ENCODE measurements around the gene DHFR2. TPM values are rescaled to one million over a fixed set of nuclear protein-coding genes. Genes with fewer than 3 reads are reported as not detected.
"Not testable (repeated sequence)": the region's sequence is repeated elsewhere in the genome, so short reads cannot be mapped to it uniquely, and the experiment has no call there.

The DHFR2 gene
- total RNA-seq, result 1 to 10 TPM; 3.8 to 4.0 TPM
- long read RNA-seq, full-length matches to known transcripts, result 6 of 6 reads
- long read RNA-seq, partial matches to known transcripts, result 0 of 6 reads
- long read RNA-seq, other reads (novel, unspliced or antisense), result 0 of 6 reads

- ATAC-seq, result peak; percentile 96 to 98
- intact Hi-C loops (cut with DNase I), result loop anchor here (2.0 to 10.0 kb wide), 3 partner anchors 58 to 158 kb away; no protein-coding TSS in a partner anchor
- peak; percentile 96 for DNase-seq
Observed at GRCh38 chr3:94062513-94063404, at the start of gene DHFR2, which contains the start of gene NSUN3. Gene DHFR2, minus strand, starts transcription at chr3:94062916. Its CDS starts 1,405 bp downstream, at chr3:94061511. Gene NSUN3, plus strand, starts transcription at chr3:94063061. Its CDS starts 66 bp downstream, at chr3:94063127.

- ATAC-seq, result no peak
- intact Hi-C loops (cut with DNase I), result no loop called here
- no peak for DNase-seq
Observed at GRCh38 chr3:94110854-94111253, 48.1 kb upstream of the DHFR2 start.

DNA sequence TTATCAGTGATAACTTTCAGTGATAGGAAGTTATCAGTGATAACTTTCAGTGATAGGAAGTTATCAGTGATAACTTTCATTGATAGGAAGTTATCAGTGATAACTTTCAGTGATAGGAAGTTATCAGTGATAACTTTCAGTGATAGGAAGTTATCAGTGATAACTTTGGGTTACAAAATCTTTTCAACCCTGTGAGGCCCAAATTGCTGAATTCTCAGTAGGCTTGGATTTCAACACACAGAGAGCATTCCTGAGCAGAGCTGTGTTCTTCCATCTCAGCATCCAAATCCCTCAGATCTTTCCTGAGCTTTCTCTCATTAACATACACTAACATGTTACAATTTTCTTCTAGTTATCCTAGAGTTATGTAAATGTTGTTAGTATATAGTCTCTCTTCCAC lies 47.5 kb upstream of the DHFR2 start:
- ATAC-seq; intact Hi-C loops (cut with DNase I); DNase-seq: not testable (repeated sequence)

- DNase-seq (no peak), ATAC-seq (no peak)
- intact Hi-C loops (cut with DNase I), result no loop called here
Observed at GRCh38 chr3:94106268-94106667, 43.6 kb upstream of the DHFR2 start.

DNA sequence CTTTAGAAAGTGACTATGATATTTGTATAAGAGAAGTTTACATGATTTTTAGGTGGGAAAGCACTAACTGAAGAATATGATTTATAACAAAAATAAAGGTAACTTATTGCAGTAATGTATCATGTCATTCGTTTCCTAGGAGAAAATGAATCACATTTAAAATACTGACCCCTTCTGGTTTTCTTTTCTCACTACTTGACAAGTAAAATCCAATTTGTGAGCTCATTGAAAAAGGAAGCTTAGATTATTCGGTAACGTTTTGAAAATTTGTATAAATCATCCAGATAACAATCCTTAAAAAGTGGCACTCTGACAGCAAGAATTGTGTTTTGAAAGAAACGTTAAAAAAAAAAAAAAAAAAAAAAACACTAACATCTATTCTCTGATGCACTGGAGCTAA lies 39.1 kb upstream of the DHFR2 start:
- intact Hi-C loops (cut with DNase I), result no loop called here
- ATAC-seq, result no peak

GRCh38 chr3:94099311-94099710 lies 36.6 kb upstream of the DHFR2 start:
- intact Hi-C loops (cut with DNase I), result no loop called here
- DNase-seq (no peak), ATAC-seq (no peak)

More for the DNA sequence above, 39.1 kb upstream of the DHFR2 start:
- no peak for DNase-seq

DNA sequence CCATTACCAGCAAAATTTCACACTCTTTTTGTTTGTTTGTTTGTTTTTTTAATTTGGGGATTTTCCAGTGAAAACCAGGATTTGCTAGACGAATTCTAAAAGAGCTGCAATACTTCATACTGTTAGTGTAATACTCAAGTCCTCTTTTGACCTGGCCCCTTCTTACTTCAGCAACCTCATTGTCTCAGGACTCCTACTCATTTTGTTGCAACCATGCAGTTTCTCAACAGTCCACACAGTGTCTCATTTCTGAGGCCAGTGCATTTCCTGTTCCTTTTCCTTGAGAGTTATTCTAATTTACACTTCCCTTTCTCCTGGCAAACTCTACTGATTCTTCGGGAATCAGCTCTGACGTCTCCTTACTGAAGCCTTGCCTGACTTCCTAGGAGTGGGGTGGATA lies 35.7 kb upstream of the DHFR2 start:
- intact Hi-C loops (cut with DNase I), result no loop called here
- ATAC-seq, result peak in 1 of 2 donors; percentile 39
- DNase-seq, result no peak

DNA sequence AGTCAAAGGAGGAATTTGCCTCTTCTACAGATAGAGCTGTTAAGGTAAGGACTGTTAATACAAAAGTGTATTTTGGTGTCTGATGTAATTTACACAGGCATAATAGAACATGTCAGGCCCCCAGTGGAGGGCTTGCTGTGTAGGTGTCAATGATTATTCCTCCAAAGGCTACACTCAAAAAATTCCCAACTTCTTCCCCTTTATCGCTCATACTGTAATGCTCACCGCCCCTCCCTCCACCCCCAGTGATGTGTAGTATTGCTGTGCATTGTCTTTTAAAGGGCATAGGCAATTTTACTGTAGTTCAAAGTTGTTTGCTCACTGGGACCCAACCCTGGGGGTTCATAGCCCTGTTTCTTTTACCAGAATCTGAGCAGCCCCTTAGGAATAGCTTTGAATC lies 32.4 kb upstream of the DHFR2 start:
- intact Hi-C loops (cut with DNase I), result no loop called here

DNA sequence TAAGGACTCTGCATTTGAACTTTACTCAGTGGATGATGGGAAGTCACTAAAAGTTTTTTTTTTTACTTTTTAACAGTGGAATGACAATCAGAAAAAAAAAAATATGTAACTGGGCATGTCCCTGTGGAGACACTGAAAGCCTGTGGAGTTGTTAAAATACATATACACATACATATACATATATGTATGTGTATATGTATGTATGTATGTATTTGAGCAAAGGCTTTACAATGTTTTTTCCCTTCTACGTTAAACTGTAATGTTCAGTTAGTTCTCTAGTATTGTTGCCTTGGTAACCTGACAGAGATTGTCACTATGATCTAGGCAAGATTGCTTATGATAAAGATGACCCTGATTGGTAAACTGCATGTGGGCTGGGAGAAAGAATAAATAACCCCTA lies 30.4 kb upstream of the DHFR2 start:
- no peak for DNase-seq
- ATAC-seq, result no peak
- intact Hi-C loops (cut with DNase I), result no loop called here

More for the DNA sequence above, 32.4 kb upstream of the DHFR2 start:
- no peak for ATAC-seq
- no peak for DNase-seq

- DNase-seq (no peak), ATAC-seq (no peak)
- intact Hi-C loops (cut with DNase I), result no loop called here
Observed at GRCh38 chr3:94092086-94092485, 29.4 kb upstream of the DHFR2 start.

DNA sequence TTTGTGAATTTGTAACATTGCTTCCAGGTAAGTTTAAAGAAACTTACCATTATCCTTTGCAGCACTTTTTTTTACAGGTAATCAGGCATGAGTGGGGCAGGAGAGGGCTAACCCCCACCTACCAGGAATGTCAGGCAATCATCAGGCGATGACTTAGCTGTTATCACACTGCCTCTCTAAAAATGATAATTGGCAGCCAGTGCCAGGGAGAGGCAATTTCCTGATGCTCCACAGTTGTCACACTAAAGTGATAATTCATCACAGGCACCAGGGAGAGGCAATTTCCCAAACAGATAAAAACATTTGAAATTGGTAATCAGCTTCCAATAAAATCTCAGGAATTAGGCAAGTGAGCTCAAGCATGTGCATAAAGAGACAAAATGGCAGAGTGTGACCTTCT lies 26.4 kb upstream of the DHFR2 start:
- intact Hi-C loops (cut with DNase I), result no loop called here
- ATAC-seq, result no peak

DNA sequence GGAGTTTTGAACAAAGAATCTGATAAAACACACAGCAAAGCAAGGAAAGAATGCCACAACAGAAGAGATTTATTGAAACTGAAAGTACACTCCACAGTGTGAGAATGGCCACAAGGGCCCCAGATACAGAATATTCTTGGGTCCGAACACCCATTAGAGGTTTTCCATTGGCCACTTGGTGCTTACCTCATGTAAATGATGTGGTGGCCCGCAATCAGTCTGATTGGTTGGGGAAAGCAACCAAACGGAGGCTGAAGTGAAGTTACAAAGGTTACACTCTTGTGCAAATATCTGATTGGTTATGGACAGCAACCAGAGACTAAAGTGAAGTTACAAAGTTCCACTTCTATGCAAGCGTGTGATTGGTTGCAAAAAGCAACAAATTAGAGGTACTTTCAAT lies 20.5 kb upstream of the DHFR2 start:
- intact Hi-C loops (cut with DNase I), result no loop called here

More for the DNA sequence above, 26.4 kb upstream of the DHFR2 start:
- no peak for DNase-seq

DNA sequence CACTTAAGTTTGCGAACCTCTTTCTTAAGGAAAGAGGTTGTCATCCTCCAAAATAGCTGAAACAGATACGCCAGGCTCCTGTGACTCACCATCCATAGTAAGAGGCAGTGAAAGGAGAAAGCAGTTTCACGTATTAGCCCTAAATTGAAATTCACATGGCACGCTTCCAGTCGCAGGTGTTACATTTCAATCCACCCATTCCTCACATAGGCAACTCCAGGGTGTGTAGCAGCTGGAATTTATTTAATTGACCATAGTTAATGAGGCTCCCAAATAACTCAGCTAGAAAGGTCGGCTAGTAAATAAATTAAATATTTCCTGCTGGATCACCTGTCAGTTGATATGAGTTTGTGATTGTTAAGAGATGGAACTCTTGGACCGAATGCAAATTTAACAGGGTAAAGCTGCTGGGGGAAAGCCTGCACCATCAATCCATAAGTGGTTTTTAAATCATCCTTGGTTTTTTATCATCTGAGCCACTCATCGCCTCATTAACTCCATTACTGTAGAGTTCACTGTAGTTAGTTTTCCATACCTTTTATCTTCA lies 19.7 kb upstream of the DHFR2 start:
- DNase-seq (no peak), ATAC-seq (no peak)
- intact Hi-C loops (cut with DNase I), result no loop called here

More for the DNA sequence above, 20.5 kb upstream of the DHFR2 start:
- ATAC-seq (no peak), DNase-seq (no peak)

- ATAC-seq, result no peak
Observed at GRCh38 chr3:94081884-94082283, 19.2 kb upstream of the DHFR2 start.

DNA sequence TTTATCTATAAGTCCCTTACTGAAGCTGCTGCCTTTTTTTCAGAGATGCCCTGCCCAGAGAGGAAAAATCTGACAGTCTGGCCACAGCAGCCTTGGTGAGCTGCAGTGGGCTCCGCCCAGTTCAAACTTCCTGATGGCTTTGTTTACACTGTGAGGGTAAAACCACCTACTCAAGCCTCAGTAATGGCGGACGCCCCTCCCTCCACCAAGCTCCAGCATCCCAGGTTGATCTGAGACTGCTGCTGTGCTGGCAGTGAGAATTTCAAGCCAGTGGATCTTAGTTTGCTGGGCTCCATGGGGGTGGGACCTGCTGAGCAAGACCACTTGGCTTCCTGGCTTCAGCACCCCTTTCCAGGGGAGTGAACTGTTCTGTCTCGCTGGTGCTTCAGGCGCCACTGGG lies 17.8 kb upstream of the DHFR2 start:
- intact Hi-C loops (cut with DNase I); DNase-seq; ATAC-seq: not testable (repeated sequence)

More at GRCh38 chr3:94081884-94082283, 19.2 kb upstream of the DHFR2 start:
- DNase-seq, result no peak
- intact Hi-C loops (cut with DNase I), result no loop called here

- DNase-seq, result no peak
- intact Hi-C loops (cut with DNase I), result no loop called here
- no peak for ATAC-seq
Observed at GRCh38 chr3:94076055-94076454, 13.3 kb upstream of the DHFR2 start.

- intact Hi-C loops (cut with DNase I), result no loop called here
- DNase-seq (no peak), ATAC-seq (no peak)
Observed at GRCh38 chr3:94071713-94072284, 9.1 kb upstream of the DHFR2 start.

- ATAC-seq, result no peak
- intact Hi-C loops (cut with DNase I), result no loop called here
- no peak for DNase-seq
Observed at GRCh38 chr3:94070341-94070911, 7.7 kb upstream of the DHFR2 start.

DNA sequence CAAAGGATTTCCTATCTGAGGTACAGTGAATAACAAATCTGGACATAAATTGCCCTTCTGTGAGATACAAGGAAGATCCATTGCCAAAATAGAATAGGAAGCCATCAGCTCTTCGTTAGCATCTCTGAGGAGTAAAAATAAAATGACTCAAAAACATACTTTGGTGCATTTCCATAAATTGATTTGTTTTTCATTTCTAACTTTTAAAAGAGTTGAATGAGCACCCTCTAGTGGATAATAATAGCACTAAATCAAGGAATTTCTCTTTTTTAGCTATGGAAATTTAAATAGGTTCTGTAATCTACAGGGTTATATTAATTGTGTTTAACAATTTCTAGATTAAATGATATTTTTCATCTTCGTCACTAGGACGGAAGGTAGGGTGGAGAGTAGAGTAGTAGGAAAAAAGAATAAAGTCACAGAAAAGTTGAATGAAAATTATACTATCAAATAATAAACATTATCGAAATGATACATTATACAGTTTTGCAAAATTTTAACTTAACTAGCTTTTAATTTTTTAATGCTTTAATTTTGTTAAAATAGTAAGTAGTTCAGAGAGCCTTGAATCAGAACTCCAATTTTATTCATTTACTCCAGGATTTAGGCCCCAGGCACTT lies 6.6 kb upstream of the DHFR2 start:
- no peak for ATAC-seq
- no peak for DNase-seq
- intact Hi-C loops (cut with DNase I), result loop anchor here (10.0 kb wide), 2 partner anchors 65 to 165 kb away; no protein-coding TSS in a partner anchor
